Thymus (tissue), 11 donors: Measurements from ENCODE around the gene ASAP2. TPM values are rescaled to one million over a fixed set of nuclear protein-coding genes. Genes with fewer than 3 reads are reported as not detected.

Experiments used
- DNase-seq, 9 donors: peaks; one replicate each; pipeline ENCODE4 v3.0.0-alpha.2; 2013; ENCODE audit warnings: low spot score in 9 of 9, low read depth in 6 of 9, missing footprints in 1 of 9
- H3K27ac ChIP-seq, 2 donors: one replicate each; pipeline ENCODE4 v1.5.1; 2013; ENCODE audit warnings: control low read depth in 1 of 2, low read depth in 1 of 2, low read length in 1 of 2, mild to moderate bottlenecking in 1 of 2, moderate library complexity in 1 of 2
- H3K27me3 ChIP-seq, 2 donors: one replicate each; pipeline ENCODE4 v1.5.1; 2013; ENCODE audit warnings: low read length in 1 of 2; ENCODE audit not compliant: control insufficient read depth in 2 of 2, insufficient read depth in 1 of 2
- H3K36me3 ChIP-seq, 2 donors: one replicate each; pipeline ENCODE4 v1.5.1; 2013; ENCODE audit warnings: low read length in 1 of 2, mild to moderate bottlenecking in 1 of 2, moderate library complexity in 1 of 2; ENCODE audit not compliant: control insufficient read depth in 2 of 2, insufficient read depth in 2 of 2
- H3K4me1 ChIP-seq, 2 donors: one replicate each; pipeline ENCODE4 v1.5.1; 2013; ENCODE audit warnings: low read length in 2 of 2; ENCODE audit not compliant: control insufficient read depth in 2 of 2, insufficient read depth in 2 of 2
- H3K4me3 ChIP-seq, 2 donors: one replicate each; pipeline ENCODE4 v1.5.1; 2013; ENCODE audit warnings: low read length in 2 of 2, control low read depth in 1 of 2, mild to moderate bottlenecking in 1 of 2
- H3K9me3 ChIP-seq, 2 donors: one replicate each; pipeline ENCODE4 v1.5.1; 2013; ENCODE audit warnings: low read length in 1 of 2, mild to moderate bottlenecking in 1 of 2; ENCODE audit not compliant: control insufficient read depth in 2 of 2, insufficient read depth in 1 of 2
- WGBS: extraction: QIAGEN DNeasy Blood & Tissue Kit; methylation state at CpG from one replicate; pipeline ENCODE4 v1.1.7; 2013; 5-methylcytosine and 5-hydroxymethylcytosine counted together
- polyA plus RNA-seq: library from polyadenylated mRNA; stranded (reverse); fragments of 200-250 nt; gene quantifications from one replicate; pipeline ENCODE4 v1.2.3, GENCODE V29; 2013
- total RNA-seq: library from RNA; stranded (reverse); fragments of 120-200 nt; gene quantifications from one replicate; pipeline ENCODE4 v1.2.4, GENCODE V29; 2013
- donor health status: healthy.

ASAP2 gene
- total and polyA plus RNA-seq, 2 donors = 3.3 to 6.7 TPM

DNA sequence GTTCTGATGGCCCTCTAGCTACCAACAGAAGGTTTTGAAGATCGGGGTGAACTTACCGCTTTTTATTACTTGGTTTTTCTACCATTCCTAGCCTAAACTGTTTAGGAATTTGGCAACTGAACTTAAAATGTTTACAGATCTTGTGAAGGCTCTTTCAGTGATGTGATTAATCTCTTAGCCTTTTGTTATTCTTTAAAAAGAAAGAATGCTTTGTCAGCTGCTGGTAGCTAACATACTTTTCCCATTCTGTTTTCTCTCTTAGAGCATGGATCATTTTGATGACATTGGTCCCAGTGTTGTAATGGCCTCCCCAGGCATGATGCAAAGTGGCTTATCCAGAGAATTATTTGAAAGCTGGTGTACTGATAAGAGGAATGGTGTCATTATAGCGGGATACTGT, 234.9 kb downstream of the ASAP2 start:
- no peak overlapping the region for H3K4me3 ChIP-seq
- no peaks in the 10 kb centered on the region for H3K4me1 ChIP-seq
- no peaks in the 10 kb centered on the region for H3K9me3 ChIP-seq
- WGBS = 79% methylated on average over 3 of the region's 3 CpGs
- no peak for DNase-seq
- H3K36me3 ChIP-seq = peaks cover 46 to 66% of the 10 kb centered on the region in 2 donors
- H3K27me3 ChIP-seq = no peaks in the 10 kb centered on the region
- H3K27ac ChIP-seq = no peak overlapping the region

GRCh38 chr2:9443526-9443925, 236.9 kb downstream of the ASAP2 start:
- Histone ChIP-seq H3K36me3 (peaks cover 44 to 64% of the 10 kb centered on the region in 2 donors), H3K27me3 (no peaks in the 10 kb centered on the region), H3K4me3 (no peak overlapping the region), H3K4me1 (no peaks in the 10 kb centered on the region), H3K27ac (no peak overlapping the region), H3K9me3 (no peaks in the 10 kb centered on the region)
- WGBS = 97% methylated on average over 5 of the region's 5 CpGs
- no peak for DNase-seq

DNA sequence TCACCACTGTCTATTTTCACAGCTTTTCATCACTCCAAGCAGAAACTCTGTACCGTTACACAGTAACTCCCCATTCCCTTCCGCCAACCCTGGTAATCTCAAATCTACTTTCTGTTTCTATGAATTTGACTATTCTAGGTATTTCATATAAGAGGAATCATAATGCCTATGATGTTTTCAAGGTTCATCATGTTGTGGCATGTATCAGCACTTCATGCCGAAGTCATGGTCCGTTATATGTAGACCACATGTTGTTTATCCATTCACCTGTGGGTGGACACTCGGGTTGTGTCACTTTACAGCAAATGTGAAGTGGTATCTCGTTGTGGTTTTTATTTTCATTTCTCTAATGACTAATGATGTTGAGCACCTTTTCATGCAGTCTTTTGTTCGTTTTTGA, 238.5 kb downstream of the ASAP2 start:
- WGBS = 91% methylated on average over 7 of the region's 7 CpGs
- no peaks in the 10 kb centered on the region for H3K9me3 ChIP-seq
- H3K36me3 ChIP-seq = peaks cover 51 to 67% of the 10 kb centered on the region in 2 donors
- H3K4me3 ChIP-seq = no peak overlapping the region
- no peak for DNase-seq
- H3K27ac ChIP-seq = no peak overlapping the region
- no peaks in the 10 kb centered on the region for H3K4me1 ChIP-seq
- H3K27me3 ChIP-seq = no peaks in the 10 kb centered on the region

DNA sequence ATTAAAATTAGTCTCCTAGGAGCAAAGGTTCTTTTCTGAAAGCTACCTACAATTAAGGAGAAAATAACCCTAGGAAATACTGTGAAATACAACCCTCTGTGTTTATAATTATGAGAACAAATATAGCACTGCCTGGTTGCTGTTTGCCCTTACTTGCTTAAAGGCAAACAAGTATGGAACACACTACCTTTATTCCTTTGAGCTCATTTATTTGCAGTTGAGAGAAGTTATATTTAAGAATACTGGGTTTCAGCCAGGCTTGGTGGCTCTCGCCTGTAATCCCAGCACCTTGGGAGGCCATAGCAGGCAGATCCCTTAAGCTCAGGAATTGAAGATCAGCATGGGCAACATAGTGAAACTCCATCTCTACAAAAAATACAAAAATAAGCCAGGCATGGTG, 244.6 kb downstream of the ASAP2 start:
- H3K4me3 ChIP-seq = no peak overlapping the region
- no peak overlapping the region for H3K27ac ChIP-seq
- peaks cover 32 to 56% of the 10 kb centered on the region in 2 donors for H3K36me3 ChIP-seq
- H3K9me3 ChIP-seq = no peaks in the 10 kb centered on the region
- DNase-seq = no peak
- H3K4me1 ChIP-seq = no peaks in the 10 kb centered on the region
- 97% methylated on average over 1 of the region's 1 CpG for WGBS
- H3K27me3 ChIP-seq = no peaks in the 10 kb centered on the region

Other genes starting within 250 kb of the ASAP2 start
- 17.2 TPM for gene MBOAT2, start 203.1 kb upstream of the ASAP2 start, total RNA-seq
- 6.0 TPM for gene MBOAT2, start 203.1 kb upstream of the ASAP2 start, polyA plus RNA-seq
- 37.3 TPM for gene ITGB1BP1, start 216.7 kb downstream of the ASAP2 start, total RNA-seq
- 116 TPM for gene ITGB1BP1, start 216.7 kb downstream of the ASAP2 start, polyA plus RNA-seq
- 51.3 TPM for gene CPSF3, start 216.8 kb downstream of the ASAP2 start, total RNA-seq
- 39.3 TPM for gene CPSF3, start 216.8 kb downstream of the ASAP2 start, polyA plus RNA-seq